HEK293 (cell line): ENCODE results near the gene B4GALNT3.

Experiments
- CTCF ChIA-PET: fragments of 350-600 bp; formaldehyde crosslinking; extraction: SDS; loops from one replicate; lab custom pipeline; 2021; ENCODE audit warnings: antibody characterized with exemption; lab: Yijun Ruan, JAX
- POLR2A ChIA-PET: fragments of 300-600 bp; formaldehyde crosslinking; extraction: SDS; loops from one replicate; lab custom pipeline; 2020; ENCODE audit warnings: antibody characterized with exemption, inconsistent platforms; lab: Yijun Ruan, JAX
- H3K27ac ChIP-seq: fragments of 200-500 bp; sonication (Bioruptor generic); 2 replicates; pipeline ENCODE4 v1.5.1; 2014; ENCODE audit warnings: low read depth, low read length, control low read depth, inconsistent platforms; ENCODE audit errors: extremely low read depth
- H3K36me3 ChIP-seq, 2 experiments: fragments of 200-500 bp in 1 of 2; sonication (Bioruptor generic) in 1 of 2; 1 replicate in 1 of 2; 2 replicates in 1 of 2; pipeline ENCODE4 v1.5.1; 2014 to 2017; ENCODE audit warnings: inconsistent platforms in 2 of 2, low read length in 2 of 2; ENCODE audit not compliant: control insufficient read depth in 2 of 2, insufficient read depth in 1 of 2
- H3K4me1 ChIP-seq: fragments of 200-500 bp; sonication (Bioruptor generic); 2 replicates; pipeline ENCODE4 v1.5.1; 2014; ENCODE audit warnings: mild to moderate bottlenecking, low read length, inconsistent platforms; ENCODE audit not compliant: control insufficient read depth, insufficient read depth
- H3K4me3 ChIP-seq: 2 replicates; pipeline ENCODE4 v1.5.1; 2011; ENCODE audit warnings: low read depth, mild to moderate bottlenecking, control low read depth, low read length, moderate library complexity
- H3K9me3 ChIP-seq: fragments of 200-500 bp; sonication (Bioruptor generic); 2 replicates; pipeline ENCODE4 v1.5.1; 2014; ENCODE audit warnings: low read depth, low read length, inconsistent platforms; ENCODE audit not compliant: control insufficient read depth, insufficient read depth
- BCL11A ChIP-seq: fragments of 450-650 bp; formaldehyde crosslinking; IDR thresholded peaks from 2 replicates; pipeline ENCODE4 v1.5.1; 2016; ENCODE audit warnings: low read depth, missing biosample characterization, missing genetic modification characterization
- GLI4 ChIP-seq: fragments of 450-650 bp; formaldehyde crosslinking; IDR thresholded peaks from 2 replicates; pipeline ENCODE4 v1.5.1; 2016; ENCODE audit warnings: missing biosample characterization, missing genetic modification characterization
- MYNN ChIP-seq: fragments of 450-650 bp; formaldehyde crosslinking; IDR thresholded peaks from 2 replicates; pipeline ENCODE4 v1.5.1; 2016; ENCODE audit warnings: missing biosample characterization, missing genetic modification characterization, borderline replicate concordance
- TCF7L2 ChIP-seq: IDR thresholded peaks from 2 replicates; pipeline ENCODE4 v1.6.1; 2011; ENCODE audit warnings: low read depth, mild to moderate bottlenecking, inconsistent platforms, low read length, moderate library complexity, borderline replicate concordance
- ZBTB11 ChIP-seq: fragments of 450-650 bp; formaldehyde crosslinking; conservative IDR thresholded peaks from 2 replicates; pipeline ENCODE4 v1.5.1; 2016; ENCODE audit warnings: low read depth, missing biosample characterization, missing genetic modification characterization
- ZFHX2 ChIP-seq: fragments of 450-650 bp; formaldehyde crosslinking; conservative IDR thresholded peaks from 2 replicates; pipeline ENCODE4 v1.5.1; 2016; ENCODE audit warnings: missing biosample characterization, missing genetic modification characterization
- ZIC2 ChIP-seq: fragments of 450-650 bp; formaldehyde crosslinking; IDR thresholded peaks from 2 replicates; pipeline ENCODE4 v1.5.1; 2016; ENCODE audit warnings: missing biosample characterization, missing genetic modification characterization
- ZNF114 ChIP-seq: fragments of 450-650 bp; formaldehyde crosslinking; IDR thresholded peaks from 2 replicates; pipeline ENCODE4 v1.5.0; 2017; ENCODE audit warnings: missing biosample characterization, missing genetic modification characterization
- ZNF16 ChIP-seq: fragments of 450-650 bp; formaldehyde crosslinking; IDR thresholded peaks from 2 replicates; pipeline ENCODE4 v1.5.1; 2016; ENCODE audit warnings: low read depth, missing biosample characterization, missing genetic modification characterization
- ZNF174 ChIP-seq: fragments of 450-650 bp; formaldehyde crosslinking; IDR thresholded peaks from 2 replicates; pipeline ENCODE4 v1.5.0; 2017; ENCODE audit warnings: missing biosample characterization, mild to moderate bottlenecking, missing genetic modification characterization
- ZNF184 ChIP-seq: fragments of 450-650 bp; IDR thresholded peaks from 2 replicates; pipeline ENCODE4 v1.5.1; 2018; ENCODE audit warnings: missing biosample characterization, mild to moderate bottlenecking, missing genetic modification characterization
- ZNF324 ChIP-seq: fragments of 450-650 bp; formaldehyde crosslinking; IDR thresholded peaks from 2 replicates; pipeline ENCODE4 v1.5.1; 2016; ENCODE audit warnings: missing biosample characterization, missing genetic modification characterization
- ZNF341 ChIP-seq: fragments of 450-650 bp; formaldehyde crosslinking; IDR thresholded peaks from 2 replicates; pipeline ENCODE4; 2016; ENCODE audit warnings: low read depth, missing biosample characterization, missing genetic modification characterization
- ZNF510 ChIP-seq: fragments of 450-650 bp; formaldehyde crosslinking; IDR thresholded peaks from 2 replicates; pipeline ENCODE4 v1.5.1; 2018; ENCODE audit warnings: mild to moderate bottlenecking, missing genetic modification characterization, missing biosample characterization; ENCODE audit not compliant: insufficient replicate concordance
- ZNF521 ChIP-seq: fragments of 450-650 bp; formaldehyde crosslinking; IDR thresholded peaks from 2 replicates; pipeline ENCODE4 v1.5.1; 2017; ENCODE audit warnings: missing biosample characterization, mild to moderate bottlenecking, missing genetic modification characterization
- ZNF548 ChIP-seq: fragments of 450-650 bp; formaldehyde crosslinking; IDR thresholded peaks from 2 replicates; pipeline ENCODE4 v1.5.1; 2016; ENCODE audit warnings: missing biosample characterization, missing genetic modification characterization
- ZNF629 ChIP-seq: fragments of 450-650 bp; formaldehyde crosslinking; IDR thresholded peaks from 2 replicates; pipeline ENCODE4 v1.5.1; 2017; ENCODE audit warnings: missing biosample characterization, missing genetic modification characterization
- ZNF670 ChIP-seq: fragments of 450-650 bp; formaldehyde crosslinking; IDR thresholded peaks from 2 replicates; pipeline ENCODE4 v1.5.1; 2016; ENCODE audit warnings: missing biosample characterization, missing genetic modification characterization, low read depth
- ZNF76 ChIP-seq: fragments of 450-650 bp; formaldehyde crosslinking; IDR thresholded peaks from 2 replicates; pipeline ENCODE4; 2016; ENCODE audit warnings: low read depth, missing biosample characterization, missing genetic modification characterization, borderline replicate concordance
- ZSCAN16 ChIP-seq: fragments of 450-650 bp; formaldehyde crosslinking; IDR thresholded peaks from 2 replicates; pipeline ENCODE4 v1.5.1; 2016; ENCODE audit warnings: missing biosample characterization, missing genetic modification characterization
- ZSCAN30 ChIP-seq: fragments of 450-650 bp; IDR thresholded peaks from 2 replicates; pipeline ENCODE4 v1.5.1; 2018; ENCODE audit warnings: missing biosample characterization, mild to moderate bottlenecking, missing genetic modification characterization, moderate library complexity
- TF ChIP-seq, protein P1 (sequence below): fragments of 450-650 bp; formaldehyde crosslinking; IDR thresholded peaks from 2 replicates; pipeline ENCODE4 v1.5.1; 2016; ENCODE audit warnings: missing biosample characterization, missing genetic modification characterization
- TF ChIP-seq, protein P2 (sequence below): fragments of 450-650 bp; formaldehyde crosslinking; IDR thresholded peaks from 2 replicates; pipeline ENCODE4 v1.5.1; 2016; ENCODE audit warnings: missing biosample characterization, missing genetic modification characterization, borderline replicate concordance
- TF ChIP-seq, protein P3 (sequence below): fragments of 450-650 bp; formaldehyde crosslinking; IDR thresholded peaks from 2 replicates; pipeline ENCODE4 v1.5.1; 2016; ENCODE audit warnings: missing biosample characterization, missing genetic modification characterization

B4GALNT3 gene

DNA sequence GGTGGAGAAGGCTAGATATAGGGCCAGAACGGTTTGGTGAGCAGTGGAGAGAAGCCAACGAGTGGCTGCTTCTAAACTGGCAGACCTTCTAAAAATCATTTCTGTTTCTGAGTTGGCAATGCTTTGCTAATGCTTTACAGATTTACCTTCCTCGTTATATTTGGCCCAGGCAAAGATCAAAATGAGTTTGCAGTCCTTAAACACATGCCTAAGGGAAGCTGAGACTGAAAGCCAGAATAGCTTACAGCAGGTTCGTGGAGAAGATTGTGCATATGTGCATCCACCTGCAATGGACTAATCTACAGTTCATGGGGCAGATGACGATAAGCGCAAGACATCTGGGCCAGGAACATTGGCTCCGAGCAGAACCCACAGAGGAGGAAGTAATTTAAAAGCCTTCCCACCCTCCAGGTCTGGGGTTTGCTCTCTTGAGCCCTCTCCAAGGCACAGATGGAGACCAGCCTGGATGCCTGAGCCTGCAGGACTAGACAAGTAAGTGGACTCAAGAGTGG is 104.1 kb downstream of the B4GALNT3 start (continued):
- TF ChIP-seq ZBTB11 (tag by site-specific recombination) = no peak

DNA sequence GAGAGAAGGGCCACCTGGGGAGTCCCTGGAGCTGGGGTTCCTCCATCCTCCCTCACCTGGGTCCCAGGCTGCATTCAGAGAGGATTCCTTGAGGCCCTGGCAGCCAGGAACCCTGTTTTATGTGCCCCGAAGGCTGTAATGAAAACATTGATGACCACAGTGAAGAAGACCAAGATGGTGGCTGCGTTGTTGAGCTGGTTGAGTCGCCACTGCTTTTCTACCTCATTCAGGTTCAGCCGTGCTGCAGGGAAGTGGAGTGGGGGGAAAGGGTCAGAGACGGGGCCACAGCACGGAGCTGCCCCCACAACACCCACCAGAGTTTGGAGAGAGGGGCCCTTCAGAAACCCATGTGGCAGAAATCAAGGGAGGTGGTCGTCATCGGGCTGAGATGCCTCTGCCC is 105.4 kb downstream of the B4GALNT3 start:
- no peaks in the 10 kb centered on the region for H3K9me3 ChIP-seq
- H3K4me1 ChIP-seq = no peaks in the 10 kb centered on the region
- no peak overlapping the region for H3K27ac ChIP-seq
- CTCF ChIA-PET = interaction anchor here (0.7 to 2.1 kb wide), 2 partner anchors 18 to 187 kb away, joined by 3 to 10 read pairs; no protein-coding TSS in a partner anchor
- H3K36me3 ChIP-seq = peaks cover 0 to 7% of the 10 kb centered on the region in 2 experiments; a peak in 1 of 3 replicates
- no peak overlapping the region for H3K4me3 ChIP-seq
- TF ChIP-seq ZNF341 (tag by site-specific recombination) (no peak), ZNF629 (tag by site-specific recombination) (no peak), ZIC2 (tag by site-specific recombination) (no peak), BCL11A (tag by site-specific recombination) (no peak), ZSCAN30 (tag by site-specific recombination) (no peak), ZNF510 (no peak), ZNF548 (tag by site-specific recombination) (no peak), MYNN (tag by site-specific recombination) (no peak), TCF7L2 (no peak), ZNF521 (no peak), ZNF184 (no peak), ZNF16 (tag by site-specific recombination) (no peak), ZNF76 (tag by site-specific recombination) (no peak), GLI4 (tag by site-specific recombination) (no peak), ZFHX2 (tag by site-specific recombination) (no peak), ZNF670 (tag by site-specific recombination) (no peak), ZNF114 (tag by site-specific recombination) (no peak), ZNF324 (tag by site-specific recombination) (no peak)
- TF ChIP-seq, protein P1, sequence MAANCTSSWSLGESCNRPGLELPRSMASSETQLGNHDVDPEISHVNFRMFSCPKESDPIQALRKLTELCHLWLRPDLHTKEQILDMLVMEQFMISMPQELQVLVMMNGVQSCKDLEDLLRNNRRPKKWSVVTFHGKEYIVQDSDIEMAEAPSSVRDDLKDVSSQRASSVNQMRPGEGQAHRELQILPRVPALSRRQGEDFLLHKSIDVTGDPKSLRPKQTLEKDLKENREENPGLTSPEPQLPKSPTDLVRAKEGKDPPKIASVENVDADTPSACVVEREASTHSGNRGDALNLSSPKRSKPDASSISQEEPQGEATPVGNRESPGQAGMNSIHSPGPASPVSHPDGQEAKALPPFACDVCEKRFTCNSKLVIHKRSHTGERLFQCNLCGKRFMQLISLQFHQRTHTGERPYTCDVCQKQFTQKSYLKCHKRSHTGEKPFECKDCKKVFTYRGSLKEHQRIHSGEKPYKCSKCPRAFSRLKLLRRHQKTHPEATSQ (tag by site-specific recombination) = no peak
- POLR2A ChIA-PET = no interaction called here

GRCh38 chr12:565589-566105 is 105.9 kb downstream of the B4GALNT3 start:
- POLR2A ChIA-PET = no interaction called here
- Histone ChIP-seq H3K4me1 (no peaks in the 10 kb centered on the region), H3K9me3 (no peaks in the 10 kb centered on the region), H3K27ac (no peak overlapping the region), H3K4me3 (no peak overlapping the region), H3K36me3 (peaks cover 0 to 7% of the 10 kb centered on the region in 2 experiments; a peak in 1 of 3 replicates)
- CTCF ChIA-PET = interaction anchor here (1.1 to 2.8 kb wide), 4 partner anchors 10 to 249 kb away, joined by 3 to 12 read pairs (median 6); no protein-coding TSS in a partner anchor
- TF ChIP-seq, protein P2, sequence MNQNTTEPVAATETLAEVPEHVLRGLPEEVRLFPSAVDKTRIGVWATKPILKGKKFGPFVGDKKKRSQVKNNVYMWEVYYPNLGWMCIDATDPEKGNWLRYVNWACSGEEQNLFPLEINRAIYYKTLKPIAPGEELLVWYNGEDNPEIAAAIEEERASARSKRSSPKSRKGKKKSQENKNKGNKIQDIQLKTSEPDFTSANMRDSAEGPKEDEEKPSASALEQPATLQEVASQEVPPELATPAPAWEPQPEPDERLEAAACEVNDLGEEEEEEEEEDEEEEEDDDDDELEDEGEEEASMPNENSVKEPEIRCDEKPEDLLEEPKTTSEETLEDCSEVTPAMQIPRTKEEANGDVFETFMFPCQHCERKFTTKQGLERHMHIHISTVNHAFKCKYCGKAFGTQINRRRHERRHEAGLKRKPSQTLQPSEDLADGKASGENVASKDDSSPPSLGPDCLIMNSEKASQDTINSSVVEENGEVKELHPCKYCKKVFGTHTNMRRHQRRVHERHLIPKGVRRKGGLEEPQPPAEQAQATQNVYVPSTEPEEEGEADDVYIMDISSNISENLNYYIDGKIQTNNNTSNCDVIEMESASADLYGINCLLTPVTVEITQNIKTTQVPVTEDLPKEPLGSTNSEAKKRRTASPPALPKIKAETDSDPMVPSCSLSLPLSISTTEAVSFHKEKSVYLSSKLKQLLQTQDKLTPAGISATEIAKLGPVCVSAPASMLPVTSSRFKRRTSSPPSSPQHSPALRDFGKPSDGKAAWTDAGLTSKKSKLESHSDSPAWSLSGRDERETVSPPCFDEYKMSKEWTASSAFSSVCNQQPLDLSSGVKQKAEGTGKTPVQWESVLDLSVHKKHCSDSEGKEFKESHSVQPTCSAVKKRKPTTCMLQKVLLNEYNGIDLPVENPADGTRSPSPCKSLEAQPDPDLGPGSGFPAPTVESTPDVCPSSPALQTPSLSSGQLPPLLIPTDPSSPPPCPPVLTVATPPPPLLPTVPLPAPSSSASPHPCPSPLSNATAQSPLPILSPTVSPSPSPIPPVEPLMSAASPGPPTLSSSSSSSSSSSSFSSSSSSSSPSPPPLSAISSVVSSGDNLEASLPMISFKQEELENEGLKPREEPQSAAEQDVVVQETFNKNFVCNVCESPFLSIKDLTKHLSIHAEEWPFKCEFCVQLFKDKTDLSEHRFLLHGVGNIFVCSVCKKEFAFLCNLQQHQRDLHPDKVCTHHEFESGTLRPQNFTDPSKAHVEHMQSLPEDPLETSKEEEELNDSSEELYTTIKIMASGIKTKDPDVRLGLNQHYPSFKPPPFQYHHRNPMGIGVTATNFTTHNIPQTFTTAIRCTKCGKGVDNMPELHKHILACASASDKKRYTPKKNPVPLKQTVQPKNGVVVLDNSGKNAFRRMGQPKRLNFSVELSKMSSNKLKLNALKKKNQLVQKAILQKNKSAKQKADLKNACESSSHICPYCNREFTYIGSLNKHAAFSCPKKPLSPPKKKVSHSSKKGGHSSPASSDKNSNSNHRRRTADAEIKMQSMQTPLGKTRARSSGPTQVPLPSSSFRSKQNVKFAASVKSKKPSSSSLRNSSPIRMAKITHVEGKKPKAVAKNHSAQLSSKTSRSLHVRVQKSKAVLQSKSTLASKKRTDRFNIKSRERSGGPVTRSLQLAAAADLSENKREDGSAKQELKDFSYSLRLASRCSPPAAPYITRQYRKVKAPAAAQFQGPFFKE = no peak
- TF ChIP-seq ZNF174 (tag by site-specific recombination) = no peak
- TF ChIP-seq, protein P3, sequence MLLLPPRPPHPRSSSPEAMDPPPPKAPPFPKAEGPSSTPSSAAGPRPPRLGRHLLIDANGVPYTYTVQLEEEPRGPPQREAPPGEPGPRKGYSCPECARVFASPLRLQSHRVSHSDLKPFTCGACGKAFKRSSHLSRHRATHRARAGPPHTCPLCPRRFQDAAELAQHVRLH (tag by site-specific recombination) = no peak
- TF ChIP-seq ZSCAN16 (tag by site-specific recombination) = no peak
